ENCODE data around the gene SLC22A7. TPM values are rescaled to one million over a fixed set of nuclear protein-coding genes. Genes with fewer than 3 reads are reported as not detected.

SLC22A7 gene
- total RNA-seq, 1 donor from 2014 or later = not detected

DNA sequence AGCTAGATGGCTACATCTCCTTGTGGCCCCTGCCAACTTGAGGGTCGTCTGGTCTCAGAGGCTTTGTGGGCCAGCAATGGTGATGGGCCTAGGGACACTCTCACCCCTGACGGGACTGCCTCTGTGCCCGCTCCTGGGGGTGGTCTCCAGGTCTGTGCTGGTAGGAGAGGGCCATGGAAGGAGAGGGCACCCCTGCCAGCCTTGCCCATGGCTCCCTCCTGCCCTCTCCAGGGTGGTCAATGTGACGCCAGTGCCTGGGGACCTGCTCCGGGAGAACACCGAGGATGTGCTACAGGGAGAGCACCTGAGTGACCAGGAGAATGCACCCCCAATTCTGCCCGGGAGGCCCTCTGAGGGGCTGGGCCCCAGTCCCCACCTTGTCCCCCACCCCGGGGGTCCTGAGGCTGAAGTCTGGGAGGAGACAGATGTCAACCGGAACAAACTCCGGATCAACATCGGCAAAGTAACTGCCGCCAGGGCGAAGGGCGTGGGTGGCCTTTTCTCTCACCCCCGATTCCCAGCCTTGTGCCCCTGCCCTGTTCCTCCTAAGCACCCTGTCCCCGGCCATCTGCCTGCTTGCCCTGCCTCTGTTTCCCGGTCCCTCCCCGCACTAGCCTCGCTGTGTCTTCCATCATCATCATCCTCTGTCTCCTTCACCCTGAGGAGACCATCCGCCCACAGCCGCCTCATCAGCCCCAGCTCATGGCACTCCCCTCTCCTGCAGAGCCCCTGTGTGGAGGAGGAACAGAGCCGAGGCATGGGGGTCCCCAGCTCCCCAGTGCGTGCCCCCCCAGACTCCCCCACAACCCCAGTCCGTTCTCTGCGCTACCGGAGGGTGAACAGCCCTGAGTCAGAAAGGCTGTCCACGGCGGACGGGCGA is 39.0 kb upstream of the SLC22A7 start:
- peaks cover 5% of the 10 kb centered on the region for H3K27me3 Mint-ChIP-seq
- ChIA-PET POLR2A (no interaction called here), CTCF (interaction anchor here (2.1 kb wide), 1 partner anchor 97 kb away, joined by 6 read pairs; no protein-coding TSS in a partner anchor)
- no peaks in the 10 kb centered on the region for H3K36me3 Mint-ChIP-seq (ENCODE audit: low read depth)
- no peak overlapping the region for H3K27ac Mint-ChIP-seq
- H3K4me1 Mint-ChIP-seq = peaks cover 7% of the 10 kb centered on the region
- H3K4me3 Mint-ChIP-seq = no peak overlapping the region
- no peak for TF ChIP-seq CTCF (IDR thresholded peaks at IDR 0.05)
- DNase-seq (no peak), ATAC-seq (ENCODE audit: low read depth) (no peak)
- no peaks in the 10 kb centered on the region for H3K9me3 Mint-ChIP-seq
- intact Hi-C loops (cut with micrococcal nuclease) = no loop called here

- no peak overlapping the region for H3K4me3 Mint-ChIP-seq
- peaks cover 3% of the 10 kb centered on the region for H3K27me3 Mint-ChIP-seq
- ChIA-PET POLR2A (no interaction called here), CTCF (interaction anchor here (2.1 kb wide), 1 partner anchor 95 kb away, joined by 6 read pairs; no protein-coding TSS in a partner anchor)
- peaks cover 6% of the 10 kb centered on the region for H3K4me1 Mint-ChIP-seq
- DNase-seq = no peak
- intact Hi-C loops (cut with micrococcal nuclease) = no loop called here
- no peaks in the 10 kb centered on the region for H3K9me3 Mint-ChIP-seq
- no peak for ATAC-seq (ENCODE audit: low read depth)
- H3K27ac Mint-ChIP-seq = no peak overlapping the region
- TF ChIP-seq CTCF (IDR thresholded peaks at IDR 0.05) = no peak
- H3K36me3 Mint-ChIP-seq (ENCODE audit: low read depth) = no peaks in the 10 kb centered on the region
These were observed 37.3 kb upstream of the SLC22A7 start for GRCh38 chr6:43260791-43261190.

- peaks cover 3% of the 10 kb centered on the region for H3K27me3 Mint-ChIP-seq
- no peak overlapping the region for H3K27ac Mint-ChIP-seq
- no peak for DNase-seq
- no peaks in the 10 kb centered on the region for H3K36me3 Mint-ChIP-seq (ENCODE audit: low read depth)
- POLR2A ChIA-PET = no interaction called here
- no peak overlapping the region for H3K4me3 Mint-ChIP-seq
- no peak for TF ChIP-seq CTCF (IDR thresholded peaks at IDR 0.05)
- H3K4me1 Mint-ChIP-seq = peaks cover 6% of the 10 kb centered on the region
- ATAC-seq (ENCODE audit: low read depth) = no peak
- intact Hi-C loops (cut with micrococcal nuclease) = no loop called here
- CTCF ChIA-PET = interaction anchor here (0.7 to 3.7 kb wide), 5 partner anchors 77 to 219 kb away, joined by 3 to 20 read pairs (median 4); no protein-coding TSS in a partner anchor
- no peaks in the 10 kb centered on the region for H3K9me3 Mint-ChIP-seq
These were observed 36.9 kb upstream of the SLC22A7 start for GRCh38 chr6:43261198-43261597.

DNA sequence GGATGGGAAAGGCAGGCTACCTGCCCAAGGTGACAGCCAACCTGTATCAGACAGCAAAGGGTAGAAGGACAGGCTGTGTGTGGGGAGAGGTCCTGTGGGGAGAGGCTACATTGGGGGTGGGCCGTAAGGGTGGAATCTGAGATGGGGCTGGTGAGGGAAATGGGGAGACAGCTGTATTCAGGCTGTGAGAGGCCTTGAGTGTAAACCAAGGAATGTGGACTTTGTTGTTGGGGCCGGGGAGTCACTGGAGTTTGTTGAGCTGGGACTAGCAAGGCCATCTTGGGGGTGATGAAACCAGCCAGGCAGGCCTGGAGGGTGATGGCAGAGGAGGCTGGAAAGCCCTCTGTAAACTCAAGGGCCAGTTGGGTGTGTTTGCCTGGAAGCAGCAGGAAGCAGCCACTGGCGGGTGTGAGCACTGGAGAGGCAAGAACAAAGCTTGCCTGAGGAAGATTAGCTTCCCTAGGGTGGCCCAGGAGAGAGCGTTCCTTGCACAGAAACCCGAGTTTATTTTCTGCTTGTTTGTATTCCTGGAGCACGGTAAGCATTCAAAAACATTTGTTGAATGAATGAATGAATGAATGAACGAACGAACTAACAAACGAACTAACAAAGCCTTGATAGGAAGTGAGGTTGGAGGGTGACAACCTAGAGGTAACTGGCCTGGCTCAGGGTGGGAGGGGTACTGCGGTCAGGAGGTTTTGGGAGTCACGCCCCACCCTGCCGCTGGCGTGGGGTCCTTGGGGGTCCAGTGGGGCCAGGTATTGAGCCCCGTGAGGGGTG is 35.9 kb upstream of the SLC22A7 start:
- Mint-ChIP-seq H3K4me3 (no peak overlapping the region), H3K9me3 (no peaks in the 10 kb centered on the region), H3K36me3 (ENCODE audit: low read depth) (no peaks in the 10 kb centered on the region), H3K27me3 (peaks cover 3% of the 10 kb centered on the region), H3K27ac (no peak overlapping the region), H3K4me1 (peaks cover 6% of the 10 kb centered on the region)
- CTCF ChIA-PET = interaction anchor here (0.9 to 3.7 kb wide), 9 partner anchors 73 to 244 kb away, joined by 3 to 24 read pairs (median 4); no protein-coding TSS in a partner anchor
- POLR2A ChIA-PET = no interaction called here
- DNase-seq (no peak), ATAC-seq (ENCODE audit: low read depth) (no peak)
- TF ChIP-seq CTCF (IDR thresholded peaks at IDR 0.05) = no peak
- intact Hi-C loops (cut with micrococcal nuclease) = loop anchor here (2.0 kb wide), 1 partner anchor 193 kb away; the partner anchor contains the start of gene DLK2
